Mesothelial cell of epicardium (in vitro differentiated cells): ENCODE measurements around the gene CCDC92B. TPM values are rescaled to one million over a fixed set of nuclear protein-coding genes. Genes with fewer than 3 reads are reported as not detected.

Experiments used
- DNase-seq, 2 experiments: peaks; one replicate each; pipeline ENCODE4 v3.0.0; 2021; ENCODE audit warnings: low spot score in 2 of 2; ENCODE audit not compliant: unreplicated experiment in 2 of 2
- H3K27ac Mint-ChIP-seq: 2 replicates; pipeline ENCODE4 v1.8.0; 2021; ENCODE audit warnings: mixed read lengths
- H3K27me3 Mint-ChIP-seq: 2 replicates; pipeline ENCODE4 v1.8.0; 2021; ENCODE audit warnings: low read depth, mixed read lengths
- H3K36me3 Mint-ChIP-seq: 2 replicates; pipeline ENCODE4 v1.8.0; 2021; ENCODE audit warnings: mixed read lengths
- H3K4me1 Mint-ChIP-seq: 2 replicates; pipeline ENCODE4 v1.8.0; 2021; ENCODE audit warnings: mixed read lengths
- H3K4me3 Mint-ChIP-seq: 2 replicates; pipeline ENCODE4 v1.8.0; 2021; ENCODE audit warnings: mild to moderate bottlenecking, moderate library complexity, mixed read lengths
- H3K9me3 Mint-ChIP-seq: 2 replicates; pipeline ENCODE4 v1.8.0; 2021; ENCODE audit warnings: mixed read lengths
- CTCF ChIP-seq: fragments of 200-600 bp; sonication (generic); IDR thresholded peaks from one replicate; pipeline ENCODE4 v1.5.0; 2021; ENCODE audit warnings: antibody characterized with exemption; ENCODE audit not compliant: unreplicated experiment
- total RNA-seq: library from RNA; stranded (reverse); gene quantifications from 3 replicates; pipeline ENCODE4 v1.2.1, GENCODE V29; 2021

Gene CCDC92B
- total RNA-seq, 1 donor from 2014 or later = 0.58 TPM

GRCh38 chr17:2703606-2704005, 45.8 kb downstream of the CCDC92B start:
- Mint-ChIP-seq H3K4me1 (peaks cover 2% of the 10 kb centered on the region), H3K27me3 (no peaks in the 10 kb centered on the region), H3K9me3 (no peaks in the 10 kb centered on the region), H3K27ac (no peak overlapping the region), H3K36me3 (no peaks in the 10 kb centered on the region), H3K4me3 (no peak overlapping the region)
- DNase-seq = no peak
- no peak for TF ChIP-seq CTCF

GRCh38 chr17:2703181-2703580, 46.3 kb downstream of the CCDC92B start:
- Mint-ChIP-seq H3K9me3 (no peaks in the 10 kb centered on the region), H3K27me3 (no peaks in the 10 kb centered on the region), H3K4me1 (no peaks in the 10 kb centered on the region), H3K36me3 (no peaks in the 10 kb centered on the region), H3K4me3 (no peak overlapping the region), H3K27ac (no peak overlapping the region)
- DNase-seq = no peak
- no peak for TF ChIP-seq CTCF

GRCh38 chr17:2701996-2702741, 47.3 kb downstream of the CCDC92B start:
- H3K4me3 Mint-ChIP-seq = no peak overlapping the region
- DNase-seq = no peak
- H3K27me3 Mint-ChIP-seq = no peaks in the 10 kb centered on the region
- no peaks in the 10 kb centered on the region for H3K9me3 Mint-ChIP-seq
- no peak for TF ChIP-seq CTCF
- H3K36me3 Mint-ChIP-seq = no peaks in the 10 kb centered on the region
- no peaks in the 10 kb centered on the region for H3K4me1 Mint-ChIP-seq
- no peak overlapping the region for H3K27ac Mint-ChIP-seq

GRCh38 chr17:2701161-2701995, 48.1 kb downstream of the CCDC92B start:
- no peaks in the 10 kb centered on the region for H3K36me3 Mint-ChIP-seq

GRCh38 chr17:2700491-2701141, 48.8 kb downstream of the CCDC92B start:
- Mint-ChIP-seq H3K27ac (no peak overlapping the region), H3K4me1 (no peaks in the 10 kb centered on the region), H3K27me3 (no peaks in the 10 kb centered on the region), H3K9me3 (no peaks in the 10 kb centered on the region), H3K36me3 (no peaks in the 10 kb centered on the region), H3K4me3 (no peak overlapping the region)
- TF ChIP-seq CTCF = no peak
- DNase-seq = no peak

More at GRCh38 chr17:2701161-2701995, 48.1 kb downstream of the CCDC92B start:
- no peak for DNase-seq
- Mint-ChIP-seq H3K27me3 (no peaks in the 10 kb centered on the region), H3K27ac (no peak overlapping the region), H3K4me1 (no peaks in the 10 kb centered on the region), H3K4me3 (no peak overlapping the region), H3K9me3 (no peaks in the 10 kb centered on the region)
- TF ChIP-seq CTCF = no peak
